ENCODE data around the gene ZNF684.
"Not testable (repeated sequence)": the region's sequence is repeated elsewhere in the genome, so short reads cannot be mapped to it uniquely, and the experiment has no call there.

ZNF684 gene

GRCh38 chr1:40531381-40532061, at the start of gene ZNF684:
Gene ZNF684, plus strand, starts transcription at chr1:40531637. Its CDS starts 1,530 bp downstream, at chr1:40533167.
- DNase-seq (ENCODE audit: low read depth in 2 of 2): peak; percentile 72

DNA sequence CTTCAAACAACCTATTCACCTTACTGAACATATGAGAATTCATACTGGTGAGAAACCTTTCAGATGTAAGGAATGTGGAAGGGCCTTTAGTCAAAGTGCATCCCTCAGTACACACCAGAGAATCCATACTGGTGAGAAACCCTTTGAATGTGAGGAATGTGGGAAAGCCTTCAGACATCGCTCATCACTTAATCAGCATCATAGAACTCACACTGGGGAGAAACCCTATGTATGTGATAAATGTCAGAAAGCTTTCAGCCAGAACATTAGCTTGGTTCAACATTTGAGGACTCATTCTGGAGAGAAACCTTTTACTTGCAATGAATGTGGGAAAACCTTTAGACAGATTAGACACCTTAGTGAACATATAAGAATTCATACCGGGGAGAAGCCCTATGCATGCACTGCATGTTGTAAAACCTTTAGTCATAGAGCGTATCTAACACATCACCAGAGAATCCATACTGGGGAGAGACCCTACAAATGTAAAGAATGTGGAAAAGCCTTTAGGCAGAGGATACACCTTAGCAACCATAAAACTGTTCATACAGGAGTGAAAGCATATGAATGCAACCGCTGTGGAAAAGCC, 36.0 kb upstream of the ZNF684 start:
- no peak for DNase-seq (ENCODE audit: low read depth in 2 of 2)

GRCh38 chr1:40502651-40503050, 28.8 kb upstream of the ZNF684 start:
- not testable (repeated sequence) for DNase-seq (ENCODE audit: low read depth in 2 of 2)

GRCh38 chr1:40507973-40508372, 23.5 kb upstream of the ZNF684 start:
- no peak for DNase-seq (ENCODE audit: low read depth in 2 of 2)

DNA sequence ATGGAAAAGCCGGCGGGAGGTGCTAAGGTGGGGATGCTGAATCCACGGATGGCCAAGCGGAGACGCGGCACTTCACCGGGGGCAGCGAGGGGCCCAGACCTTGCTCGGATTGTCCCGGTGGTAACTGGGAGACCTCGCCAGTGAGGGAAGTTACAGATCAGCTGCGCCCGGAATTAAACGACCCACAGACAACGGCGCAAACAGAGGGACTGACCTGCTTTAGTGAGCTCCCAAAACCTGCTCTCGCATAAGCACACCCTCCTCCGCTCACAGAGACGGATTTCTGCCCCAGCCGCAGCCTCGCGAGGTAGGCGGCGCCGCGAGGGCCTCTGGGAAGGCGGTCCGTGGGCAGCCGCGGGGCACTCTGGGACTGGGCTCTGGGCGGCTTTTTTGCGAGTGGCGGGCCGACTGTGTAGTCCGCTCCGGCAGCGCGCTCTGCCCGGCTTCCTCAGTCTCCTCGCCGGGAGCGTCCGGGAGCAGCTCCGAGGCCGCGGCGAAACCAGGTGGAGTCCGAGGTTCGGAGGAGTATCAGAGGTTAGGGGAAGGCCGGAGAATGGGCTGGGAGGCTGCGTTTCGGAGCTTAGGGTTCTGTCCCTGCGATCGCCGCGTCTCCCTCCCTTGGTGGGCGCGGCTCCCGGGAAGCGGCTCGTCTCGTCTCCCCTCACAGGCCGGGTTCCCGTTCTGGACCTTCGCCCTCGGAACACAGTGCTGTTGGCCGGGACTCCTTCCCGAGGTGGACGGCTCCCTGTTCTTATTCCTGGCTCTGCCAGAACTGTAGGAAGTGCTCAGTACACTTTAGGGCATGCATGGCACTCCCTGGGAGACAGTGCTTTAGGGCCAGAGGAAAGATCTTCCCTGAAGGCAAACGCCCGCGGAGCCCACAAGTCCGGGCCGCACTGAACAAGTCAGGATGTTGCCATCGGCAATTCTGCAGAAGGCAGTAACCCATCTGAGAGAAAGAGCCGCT, 22.8 kb upstream of the ZNF684 start, which contains the start of gene EXO5:
EXO5 (plus strand) TSS at position 393 of the 967 bp plus-strand sequence. CDS start 5,778 bp downstream, outside the sequence.
- DNase-seq (ENCODE audit: low read depth in 2 of 2): peak; percentile 73 to 79

- no peak for DNase-seq (ENCODE audit: low read depth in 2 of 2)
Observed at GRCh38 chr1:40519517-40519916, 11.9 kb upstream of the ZNF684 start.

- DNase-seq (ENCODE audit: low read depth in 2 of 2): no peak
Observed at GRCh38 chr1:40530735-40531380, 579 bp upstream of the ZNF684 start.

- no peak for DNase-seq (ENCODE audit: low read depth in 2 of 2)
Observed at GRCh38 chr1:40532062-40532389, 589 bp downstream of the ZNF684 start.

DNA sequence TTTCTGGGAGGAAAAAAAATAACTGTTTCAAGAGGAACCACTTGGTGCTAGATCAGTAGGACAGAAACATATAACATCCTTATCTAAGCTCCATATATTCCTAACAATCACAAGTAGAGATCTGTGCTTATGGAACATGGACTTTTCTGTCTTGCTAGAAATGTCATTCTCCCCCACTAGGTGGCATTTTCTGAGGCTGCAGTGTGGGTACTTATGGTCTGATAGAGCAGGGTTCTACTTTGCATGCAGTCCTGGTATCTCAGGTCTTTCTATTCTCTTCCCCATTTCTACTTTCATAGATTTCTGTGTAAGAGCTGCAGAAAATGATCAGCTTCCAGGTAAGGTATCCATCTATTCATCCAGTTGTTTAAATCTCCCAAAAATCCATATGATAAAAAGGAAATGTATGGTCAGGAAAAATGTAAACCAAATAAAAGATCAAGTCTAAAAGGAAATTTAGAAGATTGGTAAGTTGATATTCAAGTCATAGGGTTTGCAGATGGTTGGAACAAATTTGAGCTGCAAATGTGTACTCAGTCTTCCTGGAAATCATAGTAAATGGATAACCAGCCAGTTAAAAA, 1.5 kb downstream of the ZNF684 start:
- no peak for DNase-seq (ENCODE audit: low read depth in 2 of 2)

- no peak for DNase-seq (ENCODE audit: low read depth in 2 of 2)
Observed at GRCh38 chr1:40534589-40534988, 3.2 kb downstream of the ZNF684 start.

- no peak for DNase-seq (ENCODE audit: low read depth in 2 of 2)
Observed at GRCh38 chr1:40535732-40536131, 4.3 kb downstream of the ZNF684 start.

DNA sequence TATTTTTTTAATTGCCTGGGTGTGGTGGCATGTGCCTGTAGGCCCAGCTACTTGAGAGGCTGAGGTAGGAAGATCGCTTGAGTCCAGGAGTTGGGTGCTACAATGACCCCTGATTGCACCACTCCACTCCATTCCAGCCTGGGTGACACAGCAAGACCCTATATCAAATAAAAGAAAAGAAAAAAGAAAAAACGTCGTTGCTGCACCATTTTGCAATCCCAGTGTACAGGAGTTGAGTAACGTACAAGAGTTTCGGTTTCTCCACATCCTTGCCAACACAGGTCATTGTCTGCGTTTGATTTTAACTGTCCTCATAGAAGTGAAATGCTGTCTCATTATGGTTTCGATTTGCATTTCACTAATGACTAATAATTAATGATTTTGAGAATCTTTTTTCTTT, 7.9 kb downstream of the ZNF684 start:
- no peak for DNase-seq (ENCODE audit: low read depth in 2 of 2)

- no peak for DNase-seq (ENCODE audit: low read depth in 2 of 2)
Observed at GRCh38 chr1:40546957-40547356, 15.5 kb downstream of the ZNF684 start.

DNA sequence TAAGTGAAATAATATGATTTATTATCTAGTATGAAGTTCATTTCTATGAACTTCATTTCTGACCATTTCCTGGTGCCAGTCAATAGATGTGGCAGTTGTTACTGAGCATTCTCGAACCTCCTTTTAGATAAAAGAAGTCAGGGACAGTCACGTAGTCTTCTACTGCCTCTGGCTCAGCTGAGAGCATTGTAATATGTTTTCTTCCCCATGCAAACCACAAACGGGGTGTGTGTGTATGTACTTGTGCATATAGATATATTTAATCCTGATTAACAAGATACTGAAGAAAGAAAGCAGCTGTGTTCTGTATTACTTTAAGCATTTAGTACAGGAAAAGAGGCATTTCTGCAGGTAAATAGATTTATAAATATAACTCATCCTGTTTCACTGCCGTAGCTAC, 21.6 kb downstream of the ZNF684 start:
- no peak for DNase-seq (ENCODE audit: low read depth in 2 of 2)

- DNase-seq (ENCODE audit: low read depth in 2 of 2): not testable (repeated sequence)
Observed at GRCh38 chr1:40554807-40555206, 23.4 kb downstream of the ZNF684 start.

DNA sequence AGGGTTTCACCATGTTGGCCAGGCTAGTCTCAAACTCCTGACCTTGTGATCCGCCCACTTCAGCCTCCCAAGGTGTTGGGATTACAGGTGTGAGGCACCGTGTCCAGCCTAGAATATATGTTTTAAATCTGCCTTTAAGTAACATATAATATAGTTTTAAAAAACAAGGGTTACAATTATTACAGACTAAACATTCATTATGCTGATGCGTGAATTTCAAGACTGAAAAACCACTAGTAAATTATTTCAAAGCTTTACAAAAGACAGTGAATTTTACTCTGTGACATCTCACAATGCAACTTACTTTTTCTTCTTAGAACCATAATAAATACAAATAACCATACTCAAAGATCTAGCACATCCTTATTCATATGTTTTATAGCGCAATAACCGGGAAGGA, 24.7 kb downstream of the ZNF684 start:
- no peak for DNase-seq (ENCODE audit: low read depth in 2 of 2)

DNA sequence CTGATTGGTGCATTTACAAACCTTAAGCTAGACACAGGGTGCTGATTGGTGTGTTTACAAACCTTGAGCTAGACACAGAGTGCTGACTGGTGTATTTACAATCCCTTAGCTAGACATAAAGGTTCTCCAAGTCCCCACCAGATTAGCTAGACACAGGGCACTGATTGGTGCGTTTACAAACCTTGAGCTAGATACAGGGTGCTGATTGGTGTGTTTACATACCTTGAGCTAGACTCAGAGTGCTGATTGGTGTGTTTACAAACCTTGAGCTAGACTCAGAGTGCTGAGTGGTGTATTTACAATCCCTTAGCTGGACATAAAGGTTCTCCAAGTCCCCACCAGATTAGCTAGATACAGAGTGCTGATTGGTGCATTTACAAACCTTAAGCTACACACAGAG, 26.8 kb downstream of the ZNF684 start:
- DNase-seq (ENCODE audit: low read depth in 2 of 2): not testable (repeated sequence)

DNA sequence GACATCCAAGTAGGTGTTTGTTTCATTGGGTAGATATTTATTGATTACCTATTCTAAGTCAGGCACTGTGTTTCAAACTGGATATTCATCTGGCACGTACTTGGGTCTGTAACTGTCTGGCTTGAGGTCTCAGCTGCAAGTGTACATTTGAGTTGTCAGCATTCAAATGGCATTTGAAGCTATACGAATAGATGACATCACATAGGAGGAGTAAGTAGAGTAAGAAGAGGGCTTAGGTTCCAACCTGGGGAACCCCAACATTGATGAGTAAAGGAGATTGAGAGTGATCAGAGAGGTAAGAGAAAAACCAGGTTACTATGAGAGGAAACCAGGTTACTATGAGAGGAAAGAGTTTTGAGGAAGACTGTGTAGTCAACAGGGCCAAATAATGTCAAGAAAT, 30.7 kb downstream of the ZNF684 start:
- no peak for DNase-seq (ENCODE audit: low read depth in 2 of 2)

DNA sequence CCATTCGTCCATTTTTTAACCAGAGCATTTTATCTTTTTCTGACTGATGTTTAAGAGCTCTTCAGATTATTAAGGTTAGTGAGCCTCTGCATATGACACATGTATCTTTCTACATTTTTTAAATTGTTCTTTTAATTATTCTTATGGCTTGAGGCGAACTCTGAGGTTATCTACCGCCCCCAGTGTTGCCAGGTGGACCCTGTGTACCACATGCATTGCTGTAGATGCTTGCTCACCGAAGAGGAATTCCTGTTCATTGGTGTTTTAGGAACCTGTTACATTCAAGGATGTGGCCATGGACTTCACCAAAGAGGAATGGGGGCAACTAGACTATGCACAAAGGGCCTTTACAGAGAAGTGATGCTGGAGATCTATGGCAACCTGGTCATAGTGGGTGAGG, 31.8 kb downstream of the ZNF684 start:
- no peak for DNase-seq (ENCODE audit: low read depth in 2 of 2)

DNA sequence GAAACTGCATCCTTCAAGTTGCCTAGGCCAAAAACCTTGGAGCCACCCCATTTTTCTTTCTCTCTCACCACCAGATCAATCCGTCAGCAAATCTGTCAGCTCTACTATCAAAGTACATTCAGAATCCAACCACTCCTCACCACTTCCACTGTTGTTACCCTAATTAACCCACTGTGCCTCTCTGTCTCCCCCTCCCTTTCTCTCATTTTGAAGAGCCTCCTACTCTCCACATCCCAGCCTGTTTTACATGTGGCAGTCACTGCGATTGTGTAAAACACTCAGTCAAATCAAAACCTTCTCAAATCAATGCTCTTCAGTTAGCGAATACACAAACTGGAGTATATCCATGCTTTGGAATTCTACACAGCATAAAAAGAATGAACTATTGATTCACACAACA, 33.1 kb downstream of the ZNF684 start:
- DNase-seq (ENCODE audit: low read depth in 2 of 2): no peak

DNA sequence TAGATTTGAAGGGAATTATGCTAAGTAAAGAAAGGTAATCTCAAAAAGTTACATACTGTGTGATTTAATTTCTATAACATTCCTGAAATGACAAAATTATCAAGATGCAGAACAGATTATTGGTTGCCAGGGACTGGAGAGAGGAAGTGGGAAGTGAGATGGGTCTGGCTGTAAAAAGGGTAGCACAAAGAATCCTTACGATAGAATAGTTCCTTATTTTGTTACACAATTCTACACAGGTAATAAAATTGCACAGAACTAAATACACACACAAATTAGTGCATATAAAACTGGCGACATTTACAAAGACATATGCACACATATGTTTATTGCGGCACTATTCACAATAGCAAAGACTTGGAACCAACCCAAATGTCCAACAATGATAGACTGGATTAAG, 33.5 kb downstream of the ZNF684 start:
- DNase-seq (ENCODE audit: low read depth in 2 of 2): no peak

DNA sequence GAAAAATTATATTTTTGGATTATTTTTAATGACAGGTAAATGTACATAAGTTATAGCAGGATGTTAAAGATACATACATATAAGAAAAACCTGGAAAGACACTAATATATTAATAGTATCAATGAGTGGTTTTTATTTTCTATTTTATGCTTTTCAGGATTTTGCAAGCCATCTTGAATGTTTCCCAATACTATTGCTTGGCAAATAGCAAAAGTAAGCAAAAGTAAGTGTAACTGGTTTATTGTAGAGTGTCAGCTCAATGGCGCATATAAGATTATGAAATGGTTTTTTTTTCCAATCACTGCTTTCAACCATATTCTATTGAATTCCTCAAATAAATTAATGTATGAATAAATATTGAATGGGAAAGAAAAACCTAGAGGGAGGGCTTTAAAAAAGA, 36.4 kb downstream of the ZNF684 start:
- DNase-seq (ENCODE audit: low read depth in 2 of 2): no peak

Data from activated CD4-positive, alpha-beta T cell treated with anti-CD3 and anti-CD28 coated beads for 24 hours (primary cell).